OCI-LY3 (cell line): Measurements from ENCODE around the gene ABCC8.

Source experiments
- CTCF ChIP-seq: fragments of 200-600, 300-600 bp; sonication (generic); IDR thresholded peaks from 2 replicates; pipeline ENCODE4 v1.5.1; 2014; ENCODE audit warnings: antibody characterized with exemption, low read length, low read depth
- EZH2phosphoT487 ChIP-seq: fragments of 200-600 bp; shearing (Covaris generic); IDR thresholded peaks from 2 replicates; pipeline ENCODE4 v1.6.1; 2018; ENCODE audit warnings: antibody characterized with exemption, mixed run types, low read depth

DNA sequence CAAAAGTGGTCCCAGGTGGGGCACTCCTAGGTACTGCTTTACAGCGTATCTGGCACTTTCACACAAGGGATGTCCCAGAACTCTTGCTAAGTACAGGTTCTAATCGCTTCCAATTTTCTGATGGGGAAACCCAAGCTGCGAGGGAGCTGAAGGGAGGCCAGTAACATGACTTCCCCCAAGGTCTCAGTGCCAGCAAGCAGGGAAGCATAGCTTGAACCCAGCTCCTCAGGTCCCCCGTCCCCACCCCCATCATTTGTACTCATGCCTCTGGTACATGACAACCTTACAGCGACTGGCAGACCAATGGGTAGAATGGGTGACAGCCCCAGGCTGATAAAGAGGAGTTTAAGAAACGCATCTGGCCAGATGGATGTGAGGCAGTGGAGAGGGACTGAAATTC is 716 bp upstream of the ABCC8 start:
- TF ChIP-seq CTCF, result no peak
- TF ChIP-seq EZH2phosphoT487, result no peak
